GM20000 (cell line): ENCODE data around the gene SMIM44.

Experiments
- DNase-seq: peaks from one replicate; pipeline ENCODE4 v3.0.0; 2012; ENCODE audit warnings: low spot score
- CTCF ChIP-seq: IDR thresholded peaks from 2 replicates; pipeline ENCODE4 v1.5.1; 2012; ENCODE audit warnings: mild to moderate bottlenecking, control low read depth; ENCODE audit errors: extremely low read depth, missing control alignments

SMIM44 gene

GRCh38 chr19:3504735-3505134, 21.5 kb upstream of the SMIM44 start:
- no peak for DNase-seq
- TF ChIP-seq CTCF = no peak

- no peak for TF ChIP-seq CTCF
- DNase-seq = no peak
Measured at GRCh38 chr19:3503036-3503572, 19.9 kb upstream of the SMIM44 start.

GRCh38 chr19:3501780-3502179, 18.5 kb upstream of the SMIM44 start:
- no peak for DNase-seq
- TF ChIP-seq CTCF = no peak

- DNase-seq = peak; percentile 96
- no peak for TF ChIP-seq CTCF
Measured at GRCh38 chr19:3500429-3501101, 17.3 kb upstream of the SMIM44 start, which contains the start of gene DOHH. TSS of gene DOHH (minus strand) at chr19:3500674. CDS start at chr19:3496814, 3,860 bp downstream.

GRCh38 chr19:3499738-3500428, 16.6 kb upstream of the SMIM44 start:
- no peak for TF ChIP-seq CTCF
- DNase-seq = no peak

- DNase-seq = no peak
- no peak for TF ChIP-seq CTCF
Measured at GRCh38 chr19:3497757-3498520, 14.7 kb upstream of the SMIM44 start.
